ENCODE results near the gene PRPF31. TPM values are rescaled to one million over a fixed set of nuclear protein-coding genes. Genes with fewer than 3 reads are reported as not detected.

PRPF31 gene
- total and polyA plus RNA-seq, 4 donors = 33.8 to 71.2 (median 45.9) TPM

DNA sequence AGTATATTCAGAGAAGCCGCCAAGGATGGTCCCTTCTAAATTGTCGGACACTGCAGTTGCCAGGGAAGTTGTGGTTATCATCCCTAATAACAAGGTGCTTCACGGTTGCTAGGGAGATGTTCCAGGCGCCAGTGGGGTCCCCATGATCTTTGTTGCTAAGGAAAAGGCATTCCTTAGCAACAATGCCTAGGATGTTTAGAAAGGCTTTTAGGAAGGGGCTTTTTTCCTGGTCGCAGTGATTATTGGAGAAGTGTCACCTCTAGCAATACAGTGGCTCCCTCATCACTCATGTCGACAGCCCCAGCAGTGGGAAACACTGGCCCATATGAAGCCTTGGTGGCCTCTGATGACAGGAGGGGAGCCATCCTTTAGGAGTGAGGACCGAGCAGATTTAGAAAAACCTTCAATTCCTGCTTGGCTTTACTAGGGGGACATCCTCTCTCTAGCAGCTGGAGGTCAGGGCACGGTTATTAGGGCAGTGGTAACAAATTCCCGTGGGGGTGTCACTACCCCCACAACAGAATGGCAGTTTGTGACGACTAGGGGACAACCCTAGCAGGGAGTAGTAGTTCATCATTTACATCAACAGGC is 63.8 kb downstream of the PRPF31 start:
- Histone ChIP-seq H3K27ac (ENCODE audit: low read depth in 1 of 2, low read length in 2 of 2) (no peak overlapping the region), H3K27me3 (ENCODE audit: control insufficient read depth in 1 of 2, insufficient read depth in 2 of 2, low read length in 1 of 2) (no peaks in the 10 kb centered on the region), H3K4me3 (ENCODE audit: low read length in 2 of 2) (no peak overlapping the region), H3K4me1 (ENCODE audit: control insufficient read depth in 1 of 2, insufficient read depth in 2 of 2, low read length in 2 of 2) (no peaks in the 10 kb centered on the region), H3K36me3 (ENCODE audit: control insufficient read depth in 1 of 2, insufficient read depth in 2 of 2, low read length in 1 of 2) (peaks cover 0 to 2% of the 10 kb centered on the region in 2 donors), H3K9me3 (ENCODE audit: control insufficient read depth, low read length) (no peaks in the 10 kb centered on the region)
- no peak for ATAC-seq (ENCODE audit: low FRiP score)
- DNase-seq = no peak
- intact Hi-C loops (cut with DNase I) = no loop called here
- WGBS, 2 donors = 83 to 84% methylated on average over 10 of the region's 10 CpGs

DNA sequence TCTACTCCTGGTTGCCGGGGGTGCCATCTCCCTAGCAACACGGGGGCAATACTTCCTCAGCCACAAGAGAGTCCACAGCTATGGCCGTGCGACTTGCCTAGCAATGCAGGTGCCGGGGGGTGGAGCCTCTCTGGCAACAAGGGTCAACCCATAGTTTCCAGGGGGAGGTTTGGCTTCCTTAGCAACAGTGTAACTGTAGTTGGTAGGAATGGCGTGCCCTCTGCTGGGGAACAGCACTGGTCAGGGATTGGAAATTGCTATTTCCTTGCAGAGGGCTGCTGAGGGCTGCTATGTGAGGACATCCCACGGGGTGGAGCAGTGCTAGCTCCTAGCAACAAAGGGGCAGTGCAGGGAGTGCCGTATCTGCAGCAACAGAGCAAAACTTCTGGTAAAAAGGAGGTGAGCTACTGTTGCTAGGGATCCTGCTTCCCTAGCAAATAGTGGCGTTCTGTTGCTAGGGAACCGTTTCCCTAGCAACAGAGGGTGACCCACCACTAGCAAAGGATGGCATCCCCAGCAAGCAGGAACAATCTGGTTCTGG is 64.4 kb downstream of the PRPF31 start:
- ATAC-seq (ENCODE audit: low FRiP score) (no peak), DNase-seq (peak in 1 of 2 donors; percentile 35)
- no peaks in the 10 kb centered on the region for H3K27me3 ChIP-seq (ENCODE audit: control insufficient read depth in 1 of 2, insufficient read depth in 2 of 2, low read length in 1 of 2)
- intact Hi-C loops (cut with DNase I) = no loop called here
- no peaks in the 10 kb centered on the region for H3K9me3 ChIP-seq (ENCODE audit: control insufficient read depth, low read length)
- no peaks in the 10 kb centered on the region for H3K4me1 ChIP-seq (ENCODE audit: control insufficient read depth in 1 of 2, insufficient read depth in 2 of 2, low read length in 2 of 2)
- no peak overlapping the region for H3K27ac ChIP-seq (ENCODE audit: low read depth in 1 of 2, low read length in 2 of 2)
- H3K36me3 ChIP-seq (ENCODE audit: control insufficient read depth in 1 of 2, insufficient read depth in 2 of 2, low read length in 1 of 2) = peaks cover 0 to 2% of the 10 kb centered on the region in 2 donors
- no peak overlapping the region for H3K4me3 ChIP-seq (ENCODE audit: low read length in 2 of 2)
- 54 to 55% methylated on average over 10 of the region's 10 CpGs for WGBS, 2 donors

DNA sequence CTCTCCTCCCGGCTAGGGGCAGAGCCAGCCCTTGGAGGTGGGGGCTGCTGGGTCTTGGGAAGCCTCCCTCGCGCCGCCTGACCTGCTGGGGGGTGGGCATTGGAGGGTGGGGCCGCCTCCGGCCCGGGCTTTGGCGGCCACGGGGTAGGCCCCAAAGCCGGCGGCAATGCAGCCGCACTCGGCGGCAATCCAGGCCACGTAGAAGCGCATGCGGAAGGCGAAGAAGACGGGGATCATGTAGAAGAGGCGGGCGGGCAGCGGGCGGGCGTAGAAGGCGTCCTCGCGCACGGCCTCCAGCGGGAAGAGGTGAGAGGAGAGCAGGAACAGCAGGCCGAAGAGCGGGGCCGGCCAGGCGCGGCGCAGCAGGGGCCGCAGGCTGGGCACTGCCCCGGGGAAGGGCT is 65.1 kb downstream of the PRPF31 start:
- WGBS, 2 donors = 93 to 94% methylated on average over 36 to 37 of the region's 37 CpGs
- Histone ChIP-seq H3K4me1 (ENCODE audit: control insufficient read depth in 1 of 2, insufficient read depth in 2 of 2, low read length in 2 of 2) (no peaks in the 10 kb centered on the region), H3K27ac (ENCODE audit: low read depth in 1 of 2, low read length in 2 of 2) (no peak overlapping the region), H3K36me3 (ENCODE audit: control insufficient read depth in 1 of 2, insufficient read depth in 2 of 2, low read length in 1 of 2) (peaks cover 0 to 2% of the 10 kb centered on the region in 2 donors), H3K27me3 (ENCODE audit: control insufficient read depth in 1 of 2, insufficient read depth in 2 of 2, low read length in 1 of 2) (no peaks in the 10 kb centered on the region), H3K4me3 (ENCODE audit: low read length in 2 of 2) (no peak overlapping the region), H3K9me3 (ENCODE audit: control insufficient read depth, low read length) (no peaks in the 10 kb centered on the region)
- intact Hi-C loops (cut with DNase I) = no loop called here
- ATAC-seq (ENCODE audit: low FRiP score) (no peak), DNase-seq (no peak)

Other genes starting within 250 kb of the PRPF31 start
- gene MYADM, start 247.9 kb upstream of the PRPF31 start, total RNA-seq = 100 to 1,000 TPM; 234 to 377 TPM
- gene MYADM, start 247.9 kb upstream of the PRPF31 start, polyA plus RNA-seq = 100 to 1,000 TPM in 1 of 2 donors, 10 to 100 TPM in 1; 59.2 to 134 TPM
- 1 to 10 TPM in 1 of 2 donors, not detected in 1; 1.2 TPM for gene PRKCG, start 233.6 kb upstream of the PRPF31 start, total RNA-seq
- not detected for gene PRKCG, start 233.6 kb upstream of the PRPF31 start, polyA plus RNA-seq
- not detected for gene CACNG7, start 206.5 kb upstream of the PRPF31 start, total RNA-seq
- not detected for gene CACNG7, start 206.5 kb upstream of the PRPF31 start, polyA plus RNA-seq
- under 1 TPM; 0.23 to 0.33 TPM for gene CACNG8, start 152.8 kb upstream of the PRPF31 start, total RNA-seq
- under 1 TPM; under 0.01 to 0.05 TPM for gene CACNG8, start 152.8 kb upstream of the PRPF31 start, polyA plus RNA-seq
- not detected for gene CACNG6, start 124.1 kb upstream of the PRPF31 start, total RNA-seq
- gene CACNG6, start 124.1 kb upstream of the PRPF31 start, polyA plus RNA-seq = under 1 TPM in 1 of 2 donors, not detected in 1; 0.18 TPM
- gene VSTM1, start 51.9 kb upstream of the PRPF31 start, total RNA-seq = not detected
- gene VSTM1, start 51.9 kb upstream of the PRPF31 start, polyA plus RNA-seq = not detected
- gene TARM1, start 34.4 kb upstream of the PRPF31 start, total RNA-seq = not detected
- gene TARM1, start 34.4 kb upstream of the PRPF31 start, polyA plus RNA-seq = not detected
- gene OSCAR, start 15.0 kb upstream of the PRPF31 start, total RNA-seq = 1 to 10 TPM; 4.4 to 6.0 TPM
- 1 to 10 TPM in 1 of 2 donors, under 1 TPM in 1; 0.31 to 2.8 TPM for gene OSCAR, start 15.0 kb upstream of the PRPF31 start, polyA plus RNA-seq
- 10 to 100 TPM; 64.9 to 65.3 TPM for gene NDUFA3, start 12.9 kb upstream of the PRPF31 start, total RNA-seq
- 100 to 1,000 TPM in 1 of 2 donors, 10 to 100 TPM in 1; 76.5 to 129 TPM for gene NDUFA3, start 12.9 kb upstream of the PRPF31 start, polyA plus RNA-seq
- gene TFPT, start 97 bp upstream of the PRPF31 start, total RNA-seq = 10 to 100 TPM; 12.9 to 17.3 TPM
- gene TFPT, start 97 bp upstream of the PRPF31 start, polyA plus RNA-seq = 10 to 100 TPM in 1 of 2 donors, 1 to 10 TPM in 1; 8.3 to 29.4 TPM
- gene CNOT3, start 22.0 kb downstream of the PRPF31 start, total RNA-seq = 10 to 100 TPM; 33.5 to 35.9 TPM
- gene CNOT3, start 22.0 kb downstream of the PRPF31 start, polyA plus RNA-seq = 10 to 100 TPM; 10.4 to 54.4 TPM
- gene LENG1, start 44.0 kb downstream of the PRPF31 start, total RNA-seq = 1 to 10 TPM; 5.7 to 6.0 TPM
- gene LENG1, start 44.0 kb downstream of the PRPF31 start, polyA plus RNA-seq = 10 to 100 TPM in 1 of 2 donors, 1 to 10 TPM in 1; 7.5 to 10.1 TPM
- 1 to 10 TPM; 1.2 to 7.4 TPM for gene TMC4, start 57.4 kb downstream of the PRPF31 start, total RNA-seq
- gene TMC4, start 57.4 kb downstream of the PRPF31 start, polyA plus RNA-seq = 10 to 100 TPM in 1 of 2 donors, under 1 TPM in 1; 0.08 to 15.8 TPM
- gene MBOAT7, start 73.8 kb downstream of the PRPF31 start, total RNA-seq = 10 to 100 TPM; 31.3 to 40.7 TPM
- 10 to 100 TPM; 11.9 to 22.0 TPM for gene MBOAT7, start 73.8 kb downstream of the PRPF31 start, polyA plus RNA-seq
- 10 to 100 TPM; 24.6 to 28.1 TPM for gene TSEN34, start 75.6 kb downstream of the PRPF31 start, total RNA-seq
- 10 to 100 TPM; 21.5 to 46.3 TPM for gene TSEN34, start 75.6 kb downstream of the PRPF31 start, polyA plus RNA-seq
- 1,000 to 10,000 TPM in 1 of 2 donors, 100 to 1,000 TPM in 1; 778 to 1,093 TPM for gene RPS9, start 85.1 kb downstream of the PRPF31 start, total RNA-seq
- 1,000 to 10,000 TPM; 3,636 to 4,281 TPM for gene RPS9, start 85.1 kb downstream of the PRPF31 start, polyA plus RNA-seq
- gene LILRB3, start 107.3 kb downstream of the PRPF31 start, total RNA-seq = 10 to 100 TPM; 18.8 to 26.7 TPM
- gene LILRB3, start 107.3 kb downstream of the PRPF31 start, polyA plus RNA-seq = 1 to 10 TPM in 1 of 2 donors, under 1 TPM in 1; 0.61 to 1.9 TPM
- 10 to 100 TPM; 13.3 to 14.8 TPM for gene LILRA6, start 127.0 kb downstream of the PRPF31 start, total RNA-seq
- gene LILRA6, start 127.0 kb downstream of the PRPF31 start, polyA plus RNA-seq = 1 to 10 TPM in 1 of 2 donors, under 1 TPM in 1; 0.43 to 4.8 TPM
- 10 to 100 TPM; 15.0 to 48.7 TPM for gene LILRB5, start 141.5 kb downstream of the PRPF31 start, total RNA-seq
- 1 to 10 TPM; 2.7 to 8.4 TPM for gene LILRB5, start 141.5 kb downstream of the PRPF31 start, polyA plus RNA-seq
- 10 to 100 TPM; 10.2 to 22.7 TPM for gene LILRB2, start 165.4 kb downstream of the PRPF31 start, total RNA-seq
- 1 to 10 TPM in 1 of 2 donors, under 1 TPM in 1; 0.38 to 2.0 TPM for gene LILRB2, start 165.4 kb downstream of the PRPF31 start, polyA plus RNA-seq
- gene LILRA5, start 197.4 kb downstream of the PRPF31 start, total RNA-seq = 10 to 100 TPM in 1 of 2 donors, 1 to 10 TPM in 1; 5.5 to 10.8 TPM
- gene LILRA5, start 197.4 kb downstream of the PRPF31 start, polyA plus RNA-seq = 1 to 10 TPM; 1.7 to 3.5 TPM
- not detected for gene LILRA4, start 223.4 kb downstream of the PRPF31 start, total RNA-seq
- gene LILRA4, start 223.4 kb downstream of the PRPF31 start, polyA plus RNA-seq = not detected
- 10 to 100 TPM; 27.4 to 78.4 TPM for gene LAIR1, start 249.2 kb downstream of the PRPF31 start, total RNA-seq
- gene LAIR1, start 249.2 kb downstream of the PRPF31 start, polyA plus RNA-seq = 10 to 100 TPM in 1 of 2 donors, 1 to 10 TPM in 1; 2.1 to 17.2 TPM

Measured in aorta (tissue), 5 donors.